GM19455 (cell line): ENCODE results near the gene NCAN.

Experiments used
- ATAC-seq: cut with Tn5 transposase; IDR thresholded peaks from one replicate; pipeline ENCODE4 v1.9.1; 2021; ENCODE audit not compliant: unreplicated experiment

NCAN gene

GRCh38 chr19:19258589-19259338, 47.0 kb downstream of the NCAN start:
- ATAC-seq: no peak

- ATAC-seq: no peak
Measured at GRCh38 chr19:19259741-19260140, 48.0 kb downstream of the NCAN start.

GRCh38 chr19:19260417-19261214, 48.9 kb downstream of the NCAN start:
- no peak for ATAC-seq

DNA sequence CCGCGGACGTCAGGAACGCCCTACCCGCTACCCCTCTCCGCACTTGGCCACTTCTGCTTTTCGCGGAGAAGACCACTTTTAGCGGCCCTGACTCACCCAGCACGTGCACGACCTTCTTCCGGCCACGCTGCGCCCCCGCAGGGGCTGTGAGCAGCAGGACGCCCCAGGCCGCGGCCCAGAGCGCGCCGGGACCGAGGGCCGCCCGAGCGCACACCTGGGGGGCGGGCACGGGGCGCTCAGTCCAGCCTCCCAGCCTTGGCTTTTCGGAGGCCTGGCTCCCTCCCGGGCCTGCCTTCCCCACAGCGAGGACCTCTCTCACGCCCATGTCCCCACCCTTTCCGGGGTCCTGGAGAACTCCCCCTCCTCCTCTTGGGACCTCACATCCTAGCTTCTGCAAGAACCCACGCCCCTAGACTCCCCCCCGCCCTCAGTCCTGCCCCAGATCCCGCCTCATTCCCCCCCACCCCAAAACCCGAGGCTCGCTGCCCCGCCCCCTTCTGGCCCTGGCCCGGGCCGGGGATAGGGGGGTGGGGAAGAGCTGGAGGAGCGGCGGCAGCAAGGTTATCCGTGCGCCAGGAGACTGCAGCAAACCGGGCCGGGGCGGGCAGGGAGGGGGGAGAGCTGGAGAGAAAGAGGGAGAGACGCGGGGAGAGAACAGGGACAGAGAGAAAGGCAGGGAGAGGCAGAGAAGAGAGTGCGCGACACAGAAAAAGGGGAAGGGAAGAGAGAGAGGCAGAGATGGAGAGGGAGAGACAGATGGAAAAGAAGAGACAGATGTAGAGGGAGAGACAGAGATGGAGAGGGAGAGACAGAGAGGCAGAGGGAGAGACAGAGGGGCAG, 49.8 kb downstream of the NCAN start:
- ATAC-seq: no peak

DNA sequence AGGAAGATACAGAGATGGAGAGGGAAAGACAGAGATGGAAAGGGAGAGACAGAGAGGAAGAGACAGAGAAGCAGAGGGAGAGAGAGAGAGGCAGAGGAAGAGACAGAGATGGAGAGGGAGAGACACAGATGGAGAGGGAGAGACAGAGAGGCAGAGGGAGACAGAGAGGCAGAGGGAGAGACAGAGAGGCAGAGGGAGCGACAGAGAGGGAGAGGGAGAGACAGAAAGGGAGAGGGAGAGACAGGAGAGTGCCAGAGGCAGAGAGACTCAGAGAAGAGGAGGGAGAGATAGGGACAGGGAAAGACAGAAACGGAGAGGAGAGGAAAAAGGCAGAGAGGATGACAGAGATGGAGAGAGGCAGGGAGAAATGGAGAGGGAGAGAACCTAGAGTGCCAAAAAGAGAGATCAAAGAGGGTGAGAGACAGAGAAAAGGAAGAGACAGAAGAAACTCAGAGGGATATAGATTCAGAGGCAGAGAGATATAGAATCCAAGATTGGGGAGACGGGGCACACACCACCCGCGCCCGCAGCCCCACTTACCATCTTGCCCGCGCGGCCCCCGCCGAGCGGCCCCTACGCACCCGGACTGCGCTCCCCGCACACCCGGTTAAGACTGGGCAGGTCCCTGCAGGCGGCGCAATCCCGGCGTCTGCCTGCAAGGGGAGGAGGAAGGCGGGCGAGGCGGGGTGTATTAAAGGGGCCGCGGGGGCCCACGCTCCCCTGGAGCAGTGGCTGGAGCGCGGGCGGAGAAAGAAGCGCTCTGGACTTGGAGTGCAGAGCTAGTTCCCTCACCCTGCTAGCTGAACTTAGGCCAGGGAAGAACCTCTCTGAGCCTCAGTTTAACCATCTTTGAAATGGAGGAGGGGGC, 50.7 kb downstream of the NCAN start:
- no peak for ATAC-seq

GRCh38 chr19:19263886-19264487, 52.2 kb downstream of the NCAN start:
- ATAC-seq: no peak

GRCh38 chr19:19267305-19267704, 55.5 kb downstream of the NCAN start:
- ATAC-seq: no peak

DNA sequence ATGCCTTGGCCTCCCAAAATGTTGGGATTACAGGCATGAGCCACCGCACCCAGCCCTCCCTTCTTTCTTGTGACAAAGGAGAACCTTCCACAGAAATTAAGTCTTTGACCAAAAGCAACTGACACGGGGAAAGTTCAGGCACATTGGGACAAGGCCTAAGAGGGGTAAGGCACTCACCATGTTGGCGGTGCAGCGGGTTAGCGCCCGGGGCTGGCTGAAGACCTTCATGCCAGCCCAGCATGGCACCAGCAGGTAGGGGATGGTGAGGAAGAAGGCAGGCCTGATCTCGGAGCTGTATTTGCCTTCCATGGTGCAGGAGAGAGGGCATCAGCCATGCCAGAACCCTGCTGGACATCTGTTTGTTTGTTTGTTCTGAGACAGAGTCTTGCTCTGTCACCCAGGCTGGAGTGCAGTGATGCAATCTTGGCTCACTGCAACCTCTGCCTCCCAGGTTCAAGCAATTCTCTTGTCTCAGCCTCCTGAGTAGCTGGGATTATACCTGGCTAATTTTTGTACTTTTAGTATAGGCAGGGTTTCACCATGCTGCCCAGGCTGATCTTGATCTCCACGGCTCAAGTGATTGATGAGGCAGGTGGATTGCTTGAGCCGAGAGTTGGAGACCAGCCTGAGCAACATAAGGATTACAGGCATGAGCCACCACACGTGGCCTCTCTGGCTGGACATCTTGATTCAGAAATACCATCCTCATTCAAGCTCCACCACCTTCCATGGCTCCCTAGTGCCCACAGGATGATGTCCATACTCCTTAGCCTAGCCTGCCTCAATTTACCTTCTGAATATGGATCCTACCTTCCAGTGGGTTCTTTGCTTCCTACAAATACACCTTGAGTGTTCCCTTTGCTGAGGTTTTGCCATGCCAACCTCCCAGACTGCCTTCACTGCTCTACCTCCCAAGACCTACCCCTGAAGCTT, 57.0 kb downstream of the NCAN start:
- ATAC-seq: no peak

DNA sequence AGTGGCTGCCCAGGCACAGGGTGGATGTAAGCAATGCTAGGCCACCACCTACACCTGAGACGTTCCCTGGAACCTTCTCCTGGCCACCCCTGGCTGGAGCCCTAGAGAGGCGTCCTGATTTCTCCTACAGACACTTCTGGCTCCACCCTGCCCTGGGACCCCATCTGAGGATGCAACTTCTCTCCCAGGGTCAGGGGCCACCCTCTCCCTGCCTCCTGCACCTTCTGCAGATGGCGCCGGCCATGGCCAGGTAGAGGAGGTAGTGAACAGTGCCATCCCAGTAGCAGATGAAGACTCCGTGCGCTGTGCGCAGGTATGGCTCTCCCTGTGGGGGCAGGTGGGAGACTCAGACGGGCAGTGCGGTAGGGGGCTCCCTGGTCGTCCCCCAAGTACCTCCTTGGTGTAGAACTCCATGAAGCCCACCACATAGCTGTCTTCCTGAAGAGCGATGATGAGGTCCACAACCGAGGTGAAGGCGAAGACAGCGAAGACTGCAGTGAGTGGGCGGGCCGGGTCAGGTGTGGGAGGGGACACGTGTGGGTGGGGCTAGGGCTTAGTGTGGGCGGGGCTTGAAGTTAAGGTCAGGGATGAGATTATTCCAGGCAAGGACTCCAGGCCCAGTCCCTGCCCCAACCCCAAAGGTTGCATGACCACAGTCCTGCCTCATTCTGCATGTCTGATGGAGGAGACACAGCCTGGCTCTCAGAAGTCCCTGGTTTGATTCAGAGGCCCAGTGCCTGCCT, 58.4 kb downstream of the NCAN start:
- ATAC-seq: no peak

DNA sequence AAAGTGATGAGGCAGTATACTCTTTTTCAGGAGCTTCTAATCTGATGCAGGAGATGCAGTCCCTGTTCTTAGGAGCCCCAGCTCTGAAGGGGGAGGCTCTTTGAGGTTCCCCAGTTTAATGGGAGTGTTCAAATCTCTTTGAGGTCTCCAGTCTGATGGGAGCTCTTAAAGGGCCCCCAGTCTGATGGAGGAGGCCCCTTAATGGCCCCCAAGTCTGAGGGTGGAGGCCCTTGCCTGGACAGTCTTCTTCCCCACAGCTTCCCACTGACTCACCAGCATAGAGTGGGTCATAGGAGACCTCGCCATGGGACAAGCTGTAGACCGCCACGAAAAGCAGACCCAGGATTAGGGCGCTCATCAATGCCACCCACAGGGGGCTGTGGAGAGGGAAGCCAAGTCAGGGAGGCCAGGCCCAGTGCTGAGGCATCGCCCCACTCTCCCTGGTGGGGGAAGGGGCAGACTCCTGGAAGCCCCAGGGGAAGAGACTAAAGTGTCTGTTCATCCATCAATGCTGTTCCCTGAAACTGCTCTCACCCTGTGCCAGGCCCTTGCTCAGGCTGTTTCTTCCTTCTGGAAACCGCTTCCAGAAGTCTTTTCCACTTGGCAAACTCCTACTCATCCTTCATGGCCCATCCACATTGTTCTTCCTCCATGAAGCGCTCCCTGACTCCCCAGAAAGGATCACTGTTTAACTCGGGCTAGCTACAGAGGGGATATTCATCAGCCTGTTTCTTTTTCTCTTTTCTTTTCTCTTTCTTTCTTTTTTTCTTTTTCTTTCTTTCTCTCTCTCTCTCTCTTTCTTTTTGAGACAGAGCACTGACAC, 59.2 kb downstream of the NCAN start:
- ATAC-seq: no peak

DNA sequence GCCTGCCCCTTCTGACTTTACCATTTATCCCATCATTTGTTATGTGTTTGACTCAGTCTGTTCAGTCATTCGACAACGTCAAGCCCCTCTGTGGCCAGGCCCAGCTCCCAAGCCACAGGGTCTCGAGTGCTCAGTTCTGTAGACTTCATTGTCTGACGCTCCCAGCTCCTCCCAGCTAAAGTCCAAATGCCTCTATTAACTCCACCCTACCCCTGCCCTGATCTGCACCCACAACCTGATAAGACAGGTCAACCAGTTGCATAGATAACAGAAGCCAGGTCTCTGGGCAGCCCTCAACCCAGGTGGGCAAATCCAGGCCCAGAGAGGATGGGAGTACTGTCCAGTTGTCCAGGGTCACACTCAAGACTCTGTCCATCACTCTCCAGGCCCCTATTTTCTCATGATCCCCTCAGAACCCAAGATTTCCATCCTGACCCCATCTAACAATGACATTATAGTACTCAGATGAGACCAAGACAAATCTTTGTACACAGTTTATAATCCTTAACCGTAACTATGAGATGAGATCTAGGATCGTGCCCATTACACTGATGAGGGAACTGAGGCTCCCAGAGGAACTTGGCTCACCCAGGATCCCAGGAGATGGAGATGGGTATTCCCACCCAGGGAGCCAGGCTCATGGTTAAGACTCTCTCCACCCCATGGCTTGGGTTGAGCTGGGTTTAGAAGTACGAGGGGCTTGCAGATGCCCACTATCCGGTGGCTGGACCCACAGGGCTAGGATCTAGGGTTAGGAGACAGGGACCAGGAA, 60.3 kb downstream of the NCAN start:
- no peak for ATAC-seq

GRCh38 chr19:19274146-19274545, 62.4 kb downstream of the NCAN start:
- no peak for ATAC-seq

- no peak for ATAC-seq
Measured at GRCh38 chr19:19274716-19275565, 63.2 kb downstream of the NCAN start.

GRCh38 chr19:19276386-19276785, 64.6 kb downstream of the NCAN start:
- no peak for ATAC-seq

GRCh38 chr19:19276851-19277250, 65.1 kb downstream of the NCAN start:
- no peak for ATAC-seq

GRCh38 chr19:19278315-19278714, 66.6 kb downstream of the NCAN start:
- ATAC-seq: no peak
